Measurements from ENCODE around the gene TNNT1.
A peak's percentile ranks its signal among the peaks of the same experiment; 100 is the strongest.

Gene TNNT1

DNA sequence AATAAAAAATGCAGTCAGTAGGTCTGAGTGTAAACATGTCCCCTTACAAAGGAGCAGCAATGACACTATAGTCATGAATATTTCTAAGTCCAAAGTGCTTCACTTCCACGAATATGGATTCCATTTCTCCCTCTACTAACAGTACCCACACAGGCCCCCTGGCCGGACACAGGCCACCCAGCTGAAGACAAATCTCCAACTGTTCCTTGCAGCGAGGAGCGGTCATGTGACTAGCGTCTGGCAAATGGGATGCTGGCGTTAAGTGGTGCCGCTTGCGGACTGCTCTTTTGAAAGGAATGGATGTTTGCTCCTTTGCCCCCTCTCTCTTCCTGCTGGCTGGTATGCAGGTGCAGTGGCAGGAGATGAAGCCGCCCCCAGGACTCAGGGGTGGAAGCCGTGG, 47.7 kb downstream of the TNNT1 start:
- no peak for DNase-seq (ENCODE audit: low read depth)
- no peak overlapping the region for H3K4me3 ChIP-seq (ENCODE audit: low read depth, low read length)
- TF ChIP-seq, protein P1, sequence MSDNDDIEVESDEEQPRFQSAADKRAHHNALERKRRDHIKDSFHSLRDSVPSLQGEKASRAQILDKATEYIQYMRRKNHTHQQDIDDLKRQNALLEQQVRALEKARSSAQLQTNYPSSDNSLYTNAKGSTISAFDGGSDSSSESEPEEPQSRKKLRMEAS (IDR thresholded peaks at IDR 0.05; ENCODE audit: low read depth, low read length): no peak
- TF ChIP-seq MYC (IDR thresholded peaks at IDR 0.05; ENCODE audit: low read depth, low read length): no peak

DNA sequence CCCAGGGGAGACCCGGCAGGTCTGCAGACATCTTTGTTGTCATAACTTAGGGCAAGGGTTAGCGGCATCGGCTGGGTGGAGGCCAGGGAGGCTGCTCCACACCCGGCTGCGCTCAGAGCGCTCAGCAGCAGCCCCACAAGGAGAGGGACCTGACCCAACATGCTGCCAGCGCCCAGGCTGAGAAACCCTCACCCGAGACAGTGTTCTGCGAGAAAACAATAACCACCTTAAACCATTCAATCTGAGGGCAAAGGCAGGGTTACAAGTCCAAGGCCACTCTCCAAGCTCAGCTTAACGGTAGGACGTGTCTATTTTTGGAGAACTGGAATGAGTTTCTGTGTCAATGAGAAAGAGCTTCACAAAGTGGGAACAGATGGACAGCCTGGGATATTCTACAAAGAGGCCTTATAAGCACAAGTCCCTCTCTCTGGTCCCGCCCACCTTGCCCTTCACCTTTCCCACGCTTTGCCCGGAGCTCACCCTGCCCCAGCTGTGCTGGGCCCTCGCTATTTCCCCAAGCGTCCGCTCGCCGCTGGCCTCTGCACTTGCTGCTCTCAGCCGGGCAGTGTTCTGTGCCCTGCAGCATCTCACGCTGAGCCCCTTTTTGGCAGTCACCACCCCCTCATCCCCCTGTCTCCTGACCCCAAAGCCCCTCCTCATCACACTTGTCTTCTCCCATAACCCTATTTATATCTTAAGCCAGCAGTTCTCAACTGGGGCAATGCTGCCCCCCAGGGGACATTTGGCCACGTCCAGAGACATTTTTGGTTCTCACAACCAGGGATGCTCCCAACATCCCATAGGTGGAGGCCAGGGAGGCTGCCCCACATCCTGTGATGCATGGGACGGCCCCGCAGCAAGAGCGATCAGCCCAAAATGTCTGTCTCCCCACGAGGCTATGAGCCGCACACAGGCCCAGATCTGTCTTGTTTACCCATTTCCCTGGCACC, 49.2 kb downstream of the TNNT1 start:
- no peak for DNase-seq (ENCODE audit: low read depth)
- TF ChIP-seq, protein P1 (IDR thresholded peaks at IDR 0.05; ENCODE audit: low read depth, low read length): no peak
- TF ChIP-seq, protein P2, sequence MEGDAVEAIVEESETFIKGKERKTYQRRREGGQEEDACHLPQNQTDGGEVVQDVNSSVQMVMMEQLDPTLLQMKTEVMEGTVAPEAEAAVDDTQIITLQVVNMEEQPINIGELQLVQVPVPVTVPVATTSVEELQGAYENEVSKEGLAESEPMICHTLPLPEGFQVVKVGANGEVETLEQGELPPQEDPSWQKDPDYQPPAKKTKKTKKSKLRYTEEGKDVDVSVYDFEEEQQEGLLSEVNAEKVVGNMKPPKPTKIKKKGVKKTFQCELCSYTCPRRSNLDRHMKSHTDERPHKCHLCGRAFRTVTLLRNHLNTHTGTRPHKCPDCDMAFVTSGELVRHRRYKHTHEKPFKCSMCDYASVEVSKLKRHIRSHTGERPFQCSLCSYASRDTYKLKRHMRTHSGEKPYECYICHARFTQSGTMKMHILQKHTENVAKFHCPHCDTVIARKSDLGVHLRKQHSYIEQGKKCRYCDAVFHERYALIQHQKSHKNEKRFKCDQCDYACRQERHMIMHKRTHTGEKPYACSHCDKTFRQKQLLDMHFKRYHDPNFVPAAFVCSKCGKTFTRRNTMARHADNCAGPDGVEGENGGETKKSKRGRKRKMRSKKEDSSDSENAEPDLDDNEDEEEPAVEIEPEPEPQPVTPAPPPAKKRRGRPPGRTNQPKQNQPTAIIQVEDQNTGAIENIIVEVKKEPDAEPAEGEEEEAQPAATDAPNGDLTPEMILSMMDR (IDR thresholded peaks at IDR 0.05; ENCODE audit: low read depth, low read length): peak; percentile 6
- H3K4me3 ChIP-seq (ENCODE audit: low read depth, low read length): no peak overlapping the region

DNA sequence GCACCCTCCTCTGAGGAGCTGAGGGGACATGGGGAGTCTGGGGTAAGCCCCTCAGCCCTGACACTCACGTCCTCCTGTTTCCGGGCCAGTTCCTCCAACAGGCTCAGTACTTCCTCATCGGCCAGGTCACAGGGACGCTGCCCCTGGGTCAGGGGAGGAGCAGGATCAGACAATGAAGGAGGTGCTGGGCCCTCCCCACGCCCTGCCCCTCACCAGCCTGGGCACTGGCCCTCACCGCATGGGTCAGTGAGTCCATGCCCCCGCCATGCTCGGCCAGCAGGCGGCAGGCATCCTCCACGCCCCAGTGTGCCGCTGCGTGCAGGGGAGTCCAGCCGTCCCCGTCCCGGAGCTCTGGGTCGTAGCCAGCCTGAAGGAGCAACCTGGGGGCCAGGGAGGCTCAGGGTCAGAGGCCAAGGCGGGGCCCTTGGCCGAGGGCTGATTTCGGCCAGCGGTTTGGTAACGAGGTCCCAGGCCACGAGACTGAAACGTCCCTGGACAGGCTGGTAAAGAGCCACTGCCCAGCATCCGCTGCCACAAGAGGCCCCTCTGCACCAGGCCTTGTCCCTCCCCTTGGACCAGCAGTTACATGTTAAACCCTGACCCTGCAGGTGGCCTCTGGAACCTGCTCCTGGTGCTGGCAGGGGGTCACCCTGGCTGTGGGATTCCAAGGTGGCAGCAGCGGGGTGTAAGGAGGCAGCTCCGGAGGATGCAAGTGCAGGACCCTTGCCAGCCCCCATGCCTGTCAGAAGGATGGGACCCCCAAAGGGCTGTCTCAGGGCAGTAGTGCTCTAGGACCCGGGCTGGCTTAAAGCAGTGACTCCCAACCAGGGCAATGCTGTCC, 50.1 kb downstream of the TNNT1 start:
- no peak for DNase-seq (ENCODE audit: low read depth)
- no peak overlapping the region for H3K4me3 ChIP-seq (ENCODE audit: low read depth, low read length)
- TF ChIP-seq, protein P1 (IDR thresholded peaks at IDR 0.05; ENCODE audit: low read depth, low read length): no peak
- TF ChIP-seq, protein P2 (IDR thresholded peaks at IDR 0.05; ENCODE audit: low read depth, low read length): no peak
- TF ChIP-seq MYC (IDR thresholded peaks at IDR 0.05; ENCODE audit: low read depth, low read length) (no peak), POLR2A (IDR thresholded peaks at IDR 0.05; ENCODE audit: extremely low read depth, insufficient read length) (no peak)

DNA sequence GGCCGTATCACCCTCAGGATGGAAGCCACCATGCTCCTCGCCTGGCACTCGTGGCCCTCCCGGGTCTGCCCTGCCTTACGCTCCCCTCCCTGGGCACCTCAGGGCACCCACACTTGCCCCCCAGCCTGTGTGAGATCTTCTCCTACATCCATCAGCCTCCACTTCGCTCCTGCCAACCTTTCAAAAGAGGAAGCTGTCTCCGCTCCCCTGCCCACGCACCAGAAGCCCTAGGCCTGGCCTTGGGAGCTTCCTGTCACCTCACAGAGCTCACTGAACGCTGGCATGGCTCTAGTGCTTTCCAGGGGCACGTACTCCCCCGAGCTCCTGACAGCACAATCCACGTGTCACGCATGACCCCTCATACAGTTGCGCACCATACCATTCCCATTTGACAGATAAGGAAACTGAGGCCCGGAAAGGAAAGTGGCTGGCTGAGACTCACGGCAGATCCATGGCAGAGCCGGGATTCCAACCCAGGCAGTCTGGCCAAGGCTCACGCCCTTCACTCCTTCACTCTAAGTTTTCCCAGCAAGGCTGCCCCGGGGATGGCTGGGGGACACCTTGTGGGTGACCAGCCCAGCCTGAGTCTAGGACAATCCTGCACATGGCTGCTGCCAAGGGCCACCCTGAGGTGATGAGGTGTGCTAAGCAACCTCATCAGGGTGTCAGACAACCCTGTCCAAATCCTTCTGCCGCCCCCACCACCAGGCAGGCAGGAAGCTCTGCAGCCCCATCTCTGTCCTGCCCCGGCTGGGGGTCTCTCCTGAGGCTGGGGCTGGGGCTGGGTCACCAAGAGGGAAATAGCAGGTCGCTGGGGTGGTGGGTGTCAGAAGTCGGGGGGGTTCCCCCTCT, 50.9 kb downstream of the TNNT1 start:
- no peak overlapping the region for H3K4me3 ChIP-seq (ENCODE audit: low read depth, low read length)
- peak; percentile 52 for DNase-seq (ENCODE audit: low read depth)
- TF ChIP-seq, protein P1 (IDR thresholded peaks at IDR 0.05; ENCODE audit: low read depth, low read length): 0 out of 2 replicates have a peak, but pooled peaks have one; percentile 40
- TF ChIP-seq MYC (IDR thresholded peaks at IDR 0.05; ENCODE audit: low read depth, low read length): no peak
- TF ChIP-seq POLR2A (IDR thresholded peaks at IDR 0.05; ENCODE audit: extremely low read depth, insufficient read length): no peak

DNA sequence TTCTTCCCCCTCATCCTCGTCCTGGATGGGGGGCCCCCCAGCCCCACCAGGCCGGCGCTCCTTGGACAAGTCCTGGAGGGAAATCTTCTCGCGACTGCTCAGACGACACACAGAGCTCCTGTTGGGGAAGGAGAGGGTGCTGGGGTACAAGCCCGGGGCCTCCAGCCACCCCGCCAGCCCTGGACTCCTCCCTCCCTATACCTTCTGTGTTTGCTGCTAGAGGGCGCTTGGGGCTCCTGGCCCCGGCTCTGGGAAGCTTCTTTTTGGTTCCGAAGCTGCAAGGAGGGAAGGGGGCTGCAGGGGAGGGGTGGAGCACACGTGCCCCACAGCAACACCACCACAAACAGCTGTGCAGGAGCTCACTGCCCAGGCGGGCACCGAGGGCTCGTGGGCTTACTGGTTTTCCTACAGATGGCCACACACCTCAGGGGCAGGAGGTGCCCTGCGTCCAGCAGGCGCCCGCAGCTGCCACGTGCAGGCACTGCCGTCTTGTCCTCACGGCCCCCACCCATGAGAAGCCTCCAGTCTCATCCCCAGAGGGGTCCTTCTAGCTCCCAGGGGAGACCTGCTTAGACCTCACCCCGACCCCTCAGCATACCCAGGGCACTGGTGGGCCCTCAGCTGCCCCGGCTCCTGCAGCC, 52.8 kb downstream of the TNNT1 start:
- H3K4me3 ChIP-seq (ENCODE audit: low read depth, low read length): no peak overlapping the region
- no peak for TF ChIP-seq POLR2A (IDR thresholded peaks at IDR 0.05; ENCODE audit: extremely low read depth, insufficient read length)
- TF ChIP-seq, protein P2 (IDR thresholded peaks at IDR 0.05; ENCODE audit: low read depth, low read length): no peak
- TF ChIP-seq, protein P1 (IDR thresholded peaks at IDR 0.05; ENCODE audit: low read depth, low read length): no peak
- TF ChIP-seq MYC (IDR thresholded peaks at IDR 0.05; ENCODE audit: low read depth, low read length): no peak
- DNase-seq (ENCODE audit: low read depth): no peak

Data from NB4 (cell line).